OCI-LY1 (cell line): ENCODE results near the gene OR6S1.

Experiments used
- H2AFZ ChIP-seq: fragments of 200-600 bp; sonication (generic), shearing (Covaris generic); 2 replicates; pipeline ENCODE4 v1.6.0; 2014; ENCODE audit warnings: antibody characterized with exemption, mild to moderate bottlenecking, low read length
- H3F3A ChIP-seq: fragments of 200-600 bp; sonication (generic), shearing (Covaris generic); 2 replicates; pipeline ENCODE4 v1.6.0; 2014; ENCODE audit warnings: mild to moderate bottlenecking, antibody characterized with exemption, low read length, moderate library complexity; ENCODE audit not compliant: insufficient read depth
- H3K27ac ChIP-seq: fragments of 200-600 bp; sonication (generic); 2 replicates; pipeline ENCODE4 v1.5.1; 2014; ENCODE audit warnings: low read length, mixed run types, mild to moderate bottlenecking, low read depth; ENCODE audit not compliant: poor library complexity, severe bottlenecking
- H3K27me3 ChIP-seq: fragments of 200-600 bp; sonication (generic); 2 replicates; pipeline ENCODE4 v1.6.0; 2014; ENCODE audit warnings: antibody characterized with exemption, mild to moderate bottlenecking, low read length, moderate library complexity; ENCODE audit not compliant: insufficient read depth
- H3K36me3 ChIP-seq: fragments of 200-600 bp; sonication (generic); 2 replicates; pipeline ENCODE4 v1.6.1; 2014; ENCODE audit warnings: mild to moderate bottlenecking, antibody characterized with exemption, low read length, moderate library complexity, mixed read lengths; ENCODE audit not compliant: insufficient read depth
- H3K4me1 ChIP-seq: fragments of 200-600 bp; sonication (generic); 2 replicates; pipeline ENCODE4 v1.5.1; 2014; ENCODE audit warnings: mild to moderate bottlenecking, low read length, moderate library complexity; ENCODE audit not compliant: insufficient read depth, severe bottlenecking
- H3K4me2 ChIP-seq: fragments of 200-600 bp; sonication (generic), shearing (Covaris generic); 2 replicates; pipeline ENCODE4 v1.6.1; 2014; ENCODE audit warnings: low read length
- H3K4me3 ChIP-seq: fragments of 200-600 bp; sonication (generic); 2 replicates; pipeline ENCODE4 v1.5.1; 2014; ENCODE audit warnings: low read length, low read depth, mild to moderate bottlenecking, mixed read lengths; ENCODE audit not compliant: poor library complexity, severe bottlenecking
- H3K79me2 ChIP-seq: fragments of 200-600 bp; shearing (Covaris generic); 2 replicates; pipeline ENCODE4 v1.6.1; 2016; ENCODE audit warnings: mixed run types, low read length, mixed read lengths; ENCODE audit not compliant: insufficient read depth
- H3K9ac ChIP-seq: fragments of 200-600 bp; sonication (generic), shearing (Covaris generic); 2 replicates; pipeline ENCODE4 v1.6.1; 2014; ENCODE audit warnings: mild to moderate bottlenecking, low read length, mixed read lengths
- H3K9me2 ChIP-seq: fragments of 200-600 bp; sonication (generic), shearing (Covaris generic); 2 replicates; pipeline ENCODE4 v1.6.1; 2014; ENCODE audit warnings: low read depth, mild to moderate bottlenecking, low read length, mixed read lengths
- H3K9me3 ChIP-seq: fragments of 200-600 bp; shearing (Covaris generic); 2 replicates; pipeline ENCODE4 v1.6.1; 2014; ENCODE audit warnings: low read length, mixed read lengths
- H4K20me1 ChIP-seq: fragments of 200-600 bp; sonication (generic), shearing (Covaris generic); 2 replicates; pipeline ENCODE4 v1.6.0; 2016; ENCODE audit warnings: mild to moderate bottlenecking, low read length; ENCODE audit not compliant: insufficient read depth
- CTCF ChIP-seq: fragments of 200-600 bp; sonication (generic), shearing (Covaris generic); IDR thresholded peaks from 2 replicates; pipeline ENCODE4 v1.5.1; 2017; ENCODE audit warnings: mild to moderate bottlenecking, antibody characterized with exemption, low read length, moderate library complexity, mixed read lengths
- EZH2 ChIP-seq: fragments of 200-600 bp; sonication (generic), shearing (Covaris generic); IDR thresholded peaks from 2 replicates; pipeline ENCODE4 v1.8.0; 2017; ENCODE audit warnings: borderline replicate concordance, mixed run types, mild to moderate bottlenecking, antibody characterized with exemption, low read length, moderate library complexity, mixed read lengths

OR6S1 gene

GRCh38 chr14:20680363-20680762, 38.9 kb upstream of the OR6S1 start:
- no peaks in the 10 kb centered on the region for H3F3A ChIP-seq
- peaks cover 35% of the 10 kb centered on the region for H3K4me1 ChIP-seq
- H3K4me3 ChIP-seq: peak overlapping the region; percentile 80
- peak overlapping the region; percentile 87 for H3K4me2 ChIP-seq
- H3K27ac ChIP-seq: no peak overlapping the region
- H3K36me3 ChIP-seq: no peaks in the 10 kb centered on the region
- peak overlapping the region; percentile 70; the same call in 1 of the 2 replicates for H3K9ac ChIP-seq
- H4K20me1 ChIP-seq: no peaks in the 10 kb centered on the region
- H3K9me3 ChIP-seq: no peaks in the 10 kb centered on the region
- no peaks in the 10 kb centered on the region for H3K9me2 ChIP-seq
- H2AFZ ChIP-seq: no peak overlapping the region
- TF ChIP-seq EZH2: no peak
- TF ChIP-seq CTCF: no peak
- no peaks in the 10 kb centered on the region for H3K79me2 ChIP-seq
- peaks cover 4% of the 10 kb centered on the region; the same call in 1 of the 2 replicates for H3K27me3 ChIP-seq

- H3F3A ChIP-seq: no peaks in the 10 kb centered on the region
Observed at GRCh38 chr14:20679907-20680306, 38.4 kb upstream of the OR6S1 start.

GRCh38 chr14:20676072-20676471, 34.6 kb upstream of the OR6S1 start:
- Histone ChIP-seq H3K27ac (no peak overlapping the region), H4K20me1 (no peaks in the 10 kb centered on the region), H3F3A (no peaks in the 10 kb centered on the region), H3K27me3 (peaks cover 8% of the 10 kb centered on the region; the same call in 1 of the 2 replicates), H3K36me3 (no peaks in the 10 kb centered on the region), H3K9me2 (no peaks in the 10 kb centered on the region), H3K4me3 (no peak overlapping the region), H2AFZ (no peak overlapping the region), H3K9me3 (no peaks in the 10 kb centered on the region), H3K4me2 (no peak overlapping the region), H3K79me2 (no peaks in the 10 kb centered on the region), H3K9ac (no peak overlapping the region), H3K4me1 (peaks cover 12% of the 10 kb centered on the region)
- TF ChIP-seq EZH2 (no peak), CTCF (no peak)

More at GRCh38 chr14:20679907-20680306, 38.4 kb upstream of the OR6S1 start:
- Histone ChIP-seq H3K79me2 (no peaks in the 10 kb centered on the region), H3K4me2 (peak overlapping the region; percentile 87), H3K36me3 (no peaks in the 10 kb centered on the region), H3K4me3 (peak overlapping the region; percentile 80), H4K20me1 (no peaks in the 10 kb centered on the region), H3K9ac (no peak overlapping the region), H2AFZ (no peak overlapping the region), H3K9me2 (no peaks in the 10 kb centered on the region), H3K9me3 (no peaks in the 10 kb centered on the region), H3K4me1 (peaks cover 31% of the 10 kb centered on the region), H3K27me3 (peaks cover 4% of the 10 kb centered on the region; the same call in 1 of the 2 replicates), H3K27ac (no peak overlapping the region)
- no peak for TF ChIP-seq EZH2
- no peak for TF ChIP-seq CTCF
